NOMO-1 treated with DMSO at 0.1 percent for 48 hours (cell line): ENCODE data around the gene EPHA7.

Source experiments
- DNase-seq: peaks from one replicate; lab custom pipeline; 2025; ENCODE audit not compliant: unreplicated experiment; lab: John Stamatoyannopoulos, UW

Gene EPHA7

GRCh38 chr6:93393554-93394074 is 25.7 kb downstream of the EPHA7 start:
- DNase-seq, result no peak

GRCh38 chr6:93392797-93393196 is 26.6 kb downstream of the EPHA7 start:
- no peak for DNase-seq

GRCh38 chr6:93391965-93392364 is 27.4 kb downstream of the EPHA7 start:
- DNase-seq, result no peak

GRCh38 chr6:93389192-93389591 is 30.2 kb downstream of the EPHA7 start:
- DNase-seq, result no peak

- no peak for DNase-seq
Measured at GRCh38 chr6:93388070-93388469, 31.3 kb downstream of the EPHA7 start.

GRCh38 chr6:93376026-93376540 is 43.3 kb downstream of the EPHA7 start:
- no peak for DNase-seq

GRCh38 chr6:93373445-93373844 is 45.9 kb downstream of the EPHA7 start:
- no peak for DNase-seq

GRCh38 chr6:93371756-93372155 is 47.6 kb downstream of the EPHA7 start:
- no peak for DNase-seq

GRCh38 chr6:93369586-93370134 is 49.7 kb downstream of the EPHA7 start:
- DNase-seq, result no peak

GRCh38 chr6:93366506-93366905 is 52.9 kb downstream of the EPHA7 start:
- DNase-seq, result no peak

GRCh38 chr6:93365445-93365844 is 53.9 kb downstream of the EPHA7 start:
- DNase-seq, result no peak

GRCh38 chr6:93358435-93358834 is 60.9 kb downstream of the EPHA7 start:
- no peak for DNase-seq

GRCh38 chr6:93352604-93353003 is 66.8 kb downstream of the EPHA7 start:
- no peak for DNase-seq

GRCh38 chr6:93351222-93351621 is 68.1 kb downstream of the EPHA7 start:
- DNase-seq, result no peak

GRCh38 chr6:93350774-93351173 is 68.6 kb downstream of the EPHA7 start:
- no peak for DNase-seq

- DNase-seq, result no peak
Measured at GRCh38 chr6:93344333-93344835, 75.0 kb downstream of the EPHA7 start.

GRCh38 chr6:93343476-93343875 is 75.9 kb downstream of the EPHA7 start:
- DNase-seq, result no peak

GRCh38 chr6:93341900-93342613 is 77.3 kb downstream of the EPHA7 start:
- no peak for DNase-seq

- DNase-seq, result no peak
Measured at GRCh38 chr6:93337772-93338394, 81.5 kb downstream of the EPHA7 start.

- DNase-seq, result no peak
Measured at GRCh38 chr6:93337014-93337413, 82.3 kb downstream of the EPHA7 start.

- DNase-seq, result no peak
Measured at GRCh38 chr6:93329301-93330000, 89.9 kb downstream of the EPHA7 start.
